ENCODE data around the gene NTRK2.

DNA sequence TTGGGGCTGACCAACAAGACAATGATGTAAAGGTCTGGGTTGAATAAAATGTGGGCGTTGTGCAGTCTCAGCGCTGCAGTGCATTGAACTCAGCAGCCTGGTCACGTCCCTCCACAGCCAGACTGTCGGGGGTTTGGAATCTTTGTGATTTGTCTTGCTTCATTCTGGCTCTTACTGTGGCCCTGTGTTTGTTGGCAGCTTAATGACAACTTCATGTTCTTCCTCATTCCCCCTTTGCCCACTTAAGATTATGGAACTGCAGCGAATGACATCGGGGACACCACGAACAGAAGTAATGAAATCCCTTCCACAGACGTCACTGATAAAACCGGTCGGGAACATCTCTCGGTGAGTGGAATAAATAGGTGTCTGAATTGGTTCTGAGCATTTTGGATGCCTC, 75.2 kb downstream of the NTRK2 start:
- TF ChIP-seq, protein P1, sequence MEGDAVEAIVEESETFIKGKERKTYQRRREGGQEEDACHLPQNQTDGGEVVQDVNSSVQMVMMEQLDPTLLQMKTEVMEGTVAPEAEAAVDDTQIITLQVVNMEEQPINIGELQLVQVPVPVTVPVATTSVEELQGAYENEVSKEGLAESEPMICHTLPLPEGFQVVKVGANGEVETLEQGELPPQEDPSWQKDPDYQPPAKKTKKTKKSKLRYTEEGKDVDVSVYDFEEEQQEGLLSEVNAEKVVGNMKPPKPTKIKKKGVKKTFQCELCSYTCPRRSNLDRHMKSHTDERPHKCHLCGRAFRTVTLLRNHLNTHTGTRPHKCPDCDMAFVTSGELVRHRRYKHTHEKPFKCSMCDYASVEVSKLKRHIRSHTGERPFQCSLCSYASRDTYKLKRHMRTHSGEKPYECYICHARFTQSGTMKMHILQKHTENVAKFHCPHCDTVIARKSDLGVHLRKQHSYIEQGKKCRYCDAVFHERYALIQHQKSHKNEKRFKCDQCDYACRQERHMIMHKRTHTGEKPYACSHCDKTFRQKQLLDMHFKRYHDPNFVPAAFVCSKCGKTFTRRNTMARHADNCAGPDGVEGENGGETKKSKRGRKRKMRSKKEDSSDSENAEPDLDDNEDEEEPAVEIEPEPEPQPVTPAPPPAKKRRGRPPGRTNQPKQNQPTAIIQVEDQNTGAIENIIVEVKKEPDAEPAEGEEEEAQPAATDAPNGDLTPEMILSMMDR (IDR thresholded peaks at IDR 0.05; ENCODE audit: borderline replicate concordance, extremely low read depth, low read length, poor library complexity, severe bottlenecking) = no peak
- TF ChIP-seq EZH2 (IDR thresholded peaks at IDR 0.05; ENCODE audit: borderline replicate concordance, low read depth, low read length, severe bottlenecking) = no peak
